ENCODE data around the gene TEF. TPM values are rescaled to one million over a fixed set of nuclear protein-coding genes. Genes with fewer than 3 reads are reported as not detected.

TEF gene
- total RNA-seq, 4 donors from 2014 or later = 22.9 to 47.9 (median 34.0) TPM

DNA sequence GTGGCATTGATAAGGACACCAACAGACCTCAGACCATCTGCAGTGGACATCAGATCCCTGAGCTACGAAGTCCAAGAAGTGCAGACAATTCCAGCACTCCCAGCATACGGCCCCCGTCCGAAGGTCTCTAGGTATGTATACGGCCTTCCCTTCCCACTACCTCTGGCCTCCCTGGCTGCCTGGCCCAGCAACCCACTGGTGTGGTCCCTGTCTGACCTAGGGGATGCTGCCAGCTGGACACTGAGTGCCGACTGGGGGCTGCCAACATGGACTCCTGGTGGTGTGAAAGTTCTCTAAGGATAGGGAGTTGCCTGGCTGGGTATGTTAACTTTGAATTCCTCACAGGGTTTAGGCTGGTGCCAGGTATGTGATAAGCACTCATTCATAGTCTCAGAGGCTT, 17.5 kb upstream of the TEF start:
- intact Hi-C loops (cut with DNase I; ENCODE audit: low total_unique reads) = no loop called here
- Histone ChIP-seq H3K27me3 (no peaks in the 10 kb centered on the region), H3K27ac (no peak overlapping the region), H3K9me3 (no peaks in the 10 kb centered on the region), H3K4me1 (peaks cover 6 to 34% (median 16%) of the 10 kb centered on the region in 4 donors), H3K4me3 (no peak overlapping the region), H3K36me3 (no peaks in the 10 kb centered on the region)
- in situ Hi-C loops (cut with MboI; ENCODE audit: low pct_ligation_motif_present in 1 of 4, low pct_unique_long_range_greater_than_20kb in 1 of 4, low sequenced_read_pairs in 3 of 4) = no loop called here
- WGBS, 2 donors (ENCODE audit: low coverage in 1 of 2) = 82% methylated on average over 6 of the region's 6 CpGs; no CpG with 5 or more reads in 1 of the 2 donors
- DNase-seq = no peak
- TF ChIP-seq POLR2AphosphoS5 (IDR thresholded peaks at IDR 0.05) (no peak), POLR2A (IDR thresholded peaks at IDR 0.05) (no peak), EP300 (IDR thresholded peaks at IDR 0.05; ENCODE audit: low read depth) (no peak)
- TF ChIP-seq, protein P1, sequence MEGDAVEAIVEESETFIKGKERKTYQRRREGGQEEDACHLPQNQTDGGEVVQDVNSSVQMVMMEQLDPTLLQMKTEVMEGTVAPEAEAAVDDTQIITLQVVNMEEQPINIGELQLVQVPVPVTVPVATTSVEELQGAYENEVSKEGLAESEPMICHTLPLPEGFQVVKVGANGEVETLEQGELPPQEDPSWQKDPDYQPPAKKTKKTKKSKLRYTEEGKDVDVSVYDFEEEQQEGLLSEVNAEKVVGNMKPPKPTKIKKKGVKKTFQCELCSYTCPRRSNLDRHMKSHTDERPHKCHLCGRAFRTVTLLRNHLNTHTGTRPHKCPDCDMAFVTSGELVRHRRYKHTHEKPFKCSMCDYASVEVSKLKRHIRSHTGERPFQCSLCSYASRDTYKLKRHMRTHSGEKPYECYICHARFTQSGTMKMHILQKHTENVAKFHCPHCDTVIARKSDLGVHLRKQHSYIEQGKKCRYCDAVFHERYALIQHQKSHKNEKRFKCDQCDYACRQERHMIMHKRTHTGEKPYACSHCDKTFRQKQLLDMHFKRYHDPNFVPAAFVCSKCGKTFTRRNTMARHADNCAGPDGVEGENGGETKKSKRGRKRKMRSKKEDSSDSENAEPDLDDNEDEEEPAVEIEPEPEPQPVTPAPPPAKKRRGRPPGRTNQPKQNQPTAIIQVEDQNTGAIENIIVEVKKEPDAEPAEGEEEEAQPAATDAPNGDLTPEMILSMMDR (IDR thresholded peaks at IDR 0.05) = no peak

DNA sequence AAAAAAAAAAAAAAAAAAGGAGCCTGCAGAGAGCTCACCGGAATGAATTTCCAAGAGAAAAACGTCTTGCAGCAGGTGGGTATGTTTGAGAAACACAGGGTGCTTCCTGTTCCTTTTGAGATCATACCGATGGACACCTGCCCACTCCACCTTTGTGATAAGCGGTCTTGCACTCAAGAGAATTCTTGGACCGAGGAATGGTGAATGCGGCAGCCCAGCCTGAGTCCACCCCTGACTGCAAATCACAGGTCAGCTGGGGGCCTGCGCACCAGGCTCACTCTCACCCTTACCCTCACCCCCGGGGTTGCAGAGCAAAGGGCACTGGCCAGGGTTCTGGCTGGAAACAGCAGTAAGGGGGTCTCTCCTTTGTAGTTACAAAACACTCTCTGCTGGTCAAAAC, 16.8 kb upstream of the TEF start:
- H3K4me3 ChIP-seq = no peak overlapping the region
- H3K27me3 ChIP-seq = no peaks in the 10 kb centered on the region
- no peak for DNase-seq
- in situ Hi-C loops (cut with MboI; ENCODE audit: low pct_ligation_motif_present in 1 of 4, low pct_unique_long_range_greater_than_20kb in 1 of 4, low sequenced_read_pairs in 3 of 4) (no loop called here), intact Hi-C loops (cut with DNase I; ENCODE audit: low total_unique reads) (no loop called here)
- no peaks in the 10 kb centered on the region for H3K9me3 ChIP-seq
- H3K36me3 ChIP-seq = no peaks in the 10 kb centered on the region
- no peak overlapping the region for H3K27ac ChIP-seq
- WGBS, 2 donors (ENCODE audit: low coverage in 1 of 2) = 39 to 46% methylated on average over 4 to 8 of the region's 8 CpGs
- H3K4me1 ChIP-seq = peaks cover 6 to 34% (median 17%) of the 10 kb centered on the region in 4 donors
- TF ChIP-seq EP300 (IDR thresholded peaks at IDR 0.05; ENCODE audit: low read depth) (no peak), POLR2AphosphoS5 (IDR thresholded peaks at IDR 0.05) (no peak), POLR2A (IDR thresholded peaks at IDR 0.05) (no peak)
- TF ChIP-seq, protein P1 (IDR thresholded peaks at IDR 0.05) = no peak

DNA sequence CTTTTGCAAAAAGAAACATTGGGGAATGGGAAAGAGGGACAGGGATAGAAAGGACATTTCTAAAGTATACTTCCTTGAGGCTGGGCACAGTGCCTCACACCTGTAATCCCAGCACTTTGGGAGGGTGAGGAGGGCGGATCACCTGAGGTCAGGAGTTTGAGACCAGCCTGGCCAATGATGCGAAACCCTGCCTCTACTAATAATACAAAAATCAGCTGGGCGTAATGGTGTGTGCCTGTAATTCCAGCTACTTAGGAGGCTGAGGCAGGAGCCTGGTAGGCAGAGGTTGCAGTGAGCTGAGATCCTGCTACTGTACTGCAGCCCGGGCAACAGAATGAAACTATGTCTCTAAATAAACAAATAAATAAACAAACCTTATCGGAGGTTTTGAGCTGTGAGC, 16.3 kb upstream of the TEF start:
- H3K36me3 ChIP-seq = no peaks in the 10 kb centered on the region
- intact Hi-C loops (cut with DNase I; ENCODE audit: low total_unique reads) = no loop called here
- WGBS, 2 donors (ENCODE audit: low coverage in 1 of 2) = 66% methylated on average over 5 of the region's 5 CpGs; no CpG with 5 or more reads in 1 of the 2 donors
- TF ChIP-seq POLR2A (IDR thresholded peaks at IDR 0.05) (no peak), EP300 (IDR thresholded peaks at IDR 0.05; ENCODE audit: low read depth) (no peak), POLR2AphosphoS5 (IDR thresholded peaks at IDR 0.05) (no peak)
- TF ChIP-seq, protein P1 (IDR thresholded peaks at IDR 0.05) = no peak
- no peak overlapping the region for H3K27ac ChIP-seq
- no peaks in the 10 kb centered on the region for H3K9me3 ChIP-seq
- no peaks in the 10 kb centered on the region for H3K27me3 ChIP-seq
- peaks cover 6 to 34% (median 17%) of the 10 kb centered on the region in 4 donors for H3K4me1 ChIP-seq
- H3K4me3 ChIP-seq = no peak overlapping the region
- in situ Hi-C loops (cut with MboI; ENCODE audit: low pct_ligation_motif_present in 1 of 4, low pct_unique_long_range_greater_than_20kb in 1 of 4, low sequenced_read_pairs in 3 of 4) = no loop called here
- no peak for DNase-seq

DNA sequence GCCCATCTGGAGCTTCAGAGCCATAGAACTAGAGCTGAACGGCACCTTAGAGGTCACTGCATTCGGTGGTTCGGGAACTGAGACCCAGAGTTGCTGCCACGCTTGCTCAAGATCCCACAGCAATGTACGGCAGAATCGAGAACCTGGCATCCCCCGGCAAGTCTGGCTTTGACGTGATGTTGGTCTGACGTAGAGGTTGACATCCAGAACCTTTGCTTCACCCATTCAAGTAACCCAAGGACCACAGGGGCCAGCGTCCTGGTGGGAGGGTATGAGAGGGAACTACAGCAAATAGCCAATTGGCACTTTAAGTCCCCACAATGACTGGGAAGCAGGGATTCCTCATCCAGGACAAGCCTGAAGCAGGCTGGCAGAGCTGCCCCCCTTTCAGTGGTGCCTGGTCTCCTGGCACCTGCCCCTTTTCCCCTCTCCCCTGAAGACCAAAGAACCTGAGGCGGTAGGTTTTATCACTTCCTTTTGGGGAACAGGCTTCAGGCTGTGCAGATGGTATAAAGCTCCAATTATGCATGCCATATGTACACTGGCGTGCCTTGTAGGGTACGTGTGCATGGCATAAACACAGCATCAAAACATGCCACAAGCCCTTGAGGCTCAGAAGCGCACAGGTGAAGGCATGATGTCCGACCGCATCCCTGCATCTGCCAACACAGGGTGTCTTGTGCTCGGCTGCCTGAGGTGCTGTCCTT, 15.3 kb upstream of the TEF start:
- in situ Hi-C loops (cut with MboI; ENCODE audit: low pct_ligation_motif_present in 1 of 4, low pct_unique_long_range_greater_than_20kb in 1 of 4, low sequenced_read_pairs in 3 of 4) = no loop called here
- Histone ChIP-seq H3K9me3 (no peaks in the 10 kb centered on the region), H3K27ac (peak overlapping the region; percentile 27 to 83 (median 72)), H3K36me3 (no peaks in the 10 kb centered on the region), H3K27me3 (no peaks in the 10 kb centered on the region), H3K4me1 (peaks cover 6 to 34% (median 17%) of the 10 kb centered on the region in 4 donors), H3K4me3 (peak overlapping the region in 2 of 4 donors; percentile 13 to 36)
- intact Hi-C loops (cut with DNase I; ENCODE audit: low total_unique reads) = no loop called here
- no peak for TF ChIP-seq EP300 (IDR thresholded peaks at IDR 0.05; ENCODE audit: low read depth)
- no peak for TF ChIP-seq POLR2AphosphoS5 (IDR thresholded peaks at IDR 0.05)
- TF ChIP-seq, protein P1 (IDR thresholded peaks at IDR 0.05) = no peak
- TF ChIP-seq POLR2A (IDR thresholded peaks at IDR 0.05) = no peak
- 57% methylated on average over 17 of the region's 17 CpGs; no CpG with 5 or more reads in 1 of the 2 donors for WGBS, 2 donors (ENCODE audit: low coverage in 1 of 2)
- DNase-seq = no peak
